Fibroblast of pulmonary artery (primary cell): ENCODE data around the gene TPI1.

Source experiments
- DNase-seq: peaks from one replicate; pipeline ENCODE4 v3.0.0-alpha.2; 2010; ENCODE audit warnings: low read depth
- H3K4me3 ChIP-seq: replicated peaks from 2 replicates; pipeline ENCODE4 v1.5.1; 2011; ENCODE audit warnings: low read depth, mild to moderate bottlenecking, control low read depth, low read length, moderate library complexity
- TF ChIP-seq, protein P1 (sequence below): IDR thresholded peaks from 2 replicates; pipeline ENCODE4 v1.5.1; 2011; ENCODE audit warnings: mild to moderate bottlenecking, control low read depth, low read length, inconsistent platforms; ENCODE audit errors: missing control alignments

TPI1 gene

GRCh38 chr12:6834254-6834653, 33.1 kb upstream of the TPI1 start:
- no peak for DNase-seq
- TF ChIP-seq, protein P1, sequence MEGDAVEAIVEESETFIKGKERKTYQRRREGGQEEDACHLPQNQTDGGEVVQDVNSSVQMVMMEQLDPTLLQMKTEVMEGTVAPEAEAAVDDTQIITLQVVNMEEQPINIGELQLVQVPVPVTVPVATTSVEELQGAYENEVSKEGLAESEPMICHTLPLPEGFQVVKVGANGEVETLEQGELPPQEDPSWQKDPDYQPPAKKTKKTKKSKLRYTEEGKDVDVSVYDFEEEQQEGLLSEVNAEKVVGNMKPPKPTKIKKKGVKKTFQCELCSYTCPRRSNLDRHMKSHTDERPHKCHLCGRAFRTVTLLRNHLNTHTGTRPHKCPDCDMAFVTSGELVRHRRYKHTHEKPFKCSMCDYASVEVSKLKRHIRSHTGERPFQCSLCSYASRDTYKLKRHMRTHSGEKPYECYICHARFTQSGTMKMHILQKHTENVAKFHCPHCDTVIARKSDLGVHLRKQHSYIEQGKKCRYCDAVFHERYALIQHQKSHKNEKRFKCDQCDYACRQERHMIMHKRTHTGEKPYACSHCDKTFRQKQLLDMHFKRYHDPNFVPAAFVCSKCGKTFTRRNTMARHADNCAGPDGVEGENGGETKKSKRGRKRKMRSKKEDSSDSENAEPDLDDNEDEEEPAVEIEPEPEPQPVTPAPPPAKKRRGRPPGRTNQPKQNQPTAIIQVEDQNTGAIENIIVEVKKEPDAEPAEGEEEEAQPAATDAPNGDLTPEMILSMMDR: no peak

GRCh38 chr12:6834873-6835272, 32.5 kb upstream of the TPI1 start:
- DNase-seq: no peak
- H3K4me3 ChIP-seq: no peak overlapping the region
- TF ChIP-seq, protein P1: no peak

More at GRCh38 chr12:6834254-6834653, 33.1 kb upstream of the TPI1 start:
- H3K4me3 ChIP-seq: no peak overlapping the region

DNA sequence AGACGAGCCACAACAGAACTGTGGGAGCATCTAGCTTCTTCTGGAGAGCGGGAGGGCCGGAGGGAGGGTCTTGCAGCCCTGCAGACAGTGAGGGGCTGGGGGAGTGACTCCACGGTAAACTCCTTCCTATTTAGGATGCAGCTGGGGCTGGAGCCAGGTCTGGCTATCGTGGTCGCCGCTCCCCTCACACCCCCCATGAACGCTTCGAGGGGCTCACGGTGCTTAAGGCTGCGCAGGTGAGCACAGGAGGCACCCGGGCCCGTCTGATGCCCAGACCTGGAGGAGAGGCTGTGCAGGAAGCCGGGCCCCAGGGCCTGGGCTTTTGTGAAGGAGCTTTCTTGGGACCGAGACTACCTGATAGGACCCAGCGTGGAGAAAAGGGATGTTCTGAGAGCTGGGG, 30.5 kb upstream of the TPI1 start:
- DNase-seq: no peak
- H3K4me3 ChIP-seq: no peak overlapping the region
- TF ChIP-seq, protein P1: no peak

DNA sequence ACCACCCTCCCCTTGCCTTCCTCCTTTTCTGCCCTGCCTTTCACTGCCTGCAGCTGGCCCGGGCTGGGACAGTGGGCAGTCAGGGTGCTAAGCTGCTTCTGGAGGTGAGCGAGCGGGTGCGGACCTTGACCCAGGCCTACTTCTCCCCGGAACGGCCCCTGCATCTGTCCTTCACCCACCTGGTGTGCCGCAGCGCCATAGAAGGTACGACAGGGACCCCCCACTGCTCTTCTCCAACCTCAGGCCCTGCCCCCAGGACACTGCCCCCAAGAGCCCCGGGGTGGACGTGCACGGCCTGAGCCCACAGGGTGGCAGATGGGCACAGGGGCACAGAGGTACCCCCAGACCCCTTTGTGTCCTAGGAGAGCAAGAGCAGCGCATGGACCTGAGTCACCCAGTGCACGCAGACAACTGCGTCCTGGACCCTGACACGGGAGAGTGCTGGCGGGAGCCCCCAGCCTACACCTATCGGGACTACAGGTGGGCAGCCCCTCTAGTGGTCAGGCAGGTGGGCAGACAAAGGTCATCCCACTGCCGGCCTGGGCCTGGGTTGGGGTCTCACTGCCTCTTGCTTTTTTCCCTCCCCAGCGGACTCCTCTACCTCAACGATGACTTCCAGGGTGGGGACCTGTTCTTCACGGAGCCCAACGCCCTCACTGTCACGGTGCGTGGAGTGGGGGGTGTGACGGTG, 29.8 kb upstream of the TPI1 start:
- H3K4me3 ChIP-seq: no peak overlapping the region
- no peak for DNase-seq
- TF ChIP-seq, protein P1: no peak

- no peak for DNase-seq
- TF ChIP-seq, protein P1: no peak
- H3K4me3 ChIP-seq: no peak overlapping the region
These were observed 28.5 kb upstream of the TPI1 start for GRCh38 chr12:6838854-6839253.

DNA sequence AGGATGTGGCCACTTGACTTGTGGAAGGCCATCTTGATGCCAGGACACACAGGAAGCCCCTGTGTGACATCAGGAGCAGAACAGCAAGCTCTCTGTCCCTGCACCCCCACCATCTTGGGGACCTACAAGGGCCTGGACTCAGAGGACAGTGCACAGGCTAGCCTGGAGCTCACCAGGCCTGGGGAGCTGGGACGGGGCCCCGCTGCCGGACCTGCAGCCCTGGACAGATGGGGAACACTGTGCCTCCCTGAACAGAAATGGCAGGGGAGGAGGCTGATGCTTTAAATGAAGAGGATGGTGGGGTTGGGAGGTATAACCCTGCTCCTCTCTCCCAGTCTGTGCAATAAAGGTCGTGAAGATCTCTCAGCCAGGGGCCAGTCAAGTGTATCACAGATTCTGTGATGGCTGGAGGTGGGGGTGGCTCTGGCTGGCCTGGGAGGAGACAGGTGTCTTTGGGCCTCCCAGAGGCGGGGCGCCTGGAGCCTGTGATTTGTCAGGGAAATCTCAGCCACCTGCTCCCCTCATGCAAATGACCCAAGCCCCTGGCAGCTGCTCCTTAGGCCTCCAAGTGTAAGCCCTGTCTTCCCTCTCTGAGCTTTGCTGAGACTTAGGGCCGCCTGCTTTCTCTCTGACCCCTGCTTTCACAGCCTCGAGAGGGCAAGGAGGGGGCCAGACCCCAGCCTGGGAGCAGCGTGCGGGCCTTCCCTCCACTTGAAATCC, 27.7 kb upstream of the TPI1 start:
- H3K4me3 ChIP-seq: no peak overlapping the region
- no peak for DNase-seq
- TF ChIP-seq, protein P1: no peak

GRCh38 chr12:6840330-6840729, 27.0 kb upstream of the TPI1 start:
- no peak for DNase-seq
- TF ChIP-seq, protein P1: no peak
- H3K4me3 ChIP-seq: no peak overlapping the region
